ENCODE results near the gene PRDM5. TPM values are rescaled to one million over a fixed set of nuclear protein-coding genes. Genes with fewer than 3 reads are reported as not detected.

The PRDM5 gene
- total and polyA plus RNA-seq, 2 donors (not counting 3 experiments of a cell fraction or from before 2014, with no cell fraction given), result 2.2 to 8.1 TPM

DNA sequence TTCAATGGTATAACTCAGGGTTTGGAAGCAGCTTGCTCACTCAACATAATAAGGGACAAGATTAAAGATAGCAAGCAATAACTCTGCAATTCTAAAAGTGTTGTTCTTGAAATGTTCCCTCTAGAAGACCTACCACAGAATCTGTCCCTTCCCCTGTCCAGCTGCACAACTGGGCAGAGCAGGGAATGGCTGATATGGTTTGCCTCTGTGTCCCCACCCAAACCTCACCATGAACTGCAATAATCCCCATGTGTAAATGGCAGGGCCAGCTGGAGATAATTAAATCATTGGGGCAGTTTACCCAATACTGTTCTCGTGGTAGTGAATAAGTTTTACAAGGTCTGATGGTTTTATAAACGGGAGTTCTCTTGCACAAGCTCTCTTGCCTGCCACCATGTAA, 19.1 kb downstream of the PRDM5 start:
- Histone ChIP-seq H3K9me3 (replicated peaks; ENCODE audit: control insufficient read depth, insufficient read depth, low read length) (no peaks in the 10 kb centered on the region), H3K9me1 (replicated peaks; ENCODE audit: control insufficient read depth, extremely low read depth, insufficient read depth, low read length) (no peaks in the 10 kb centered on the region), H3K36me3 (ENCODE audit: control insufficient read depth in 2 of 2, extremely low read depth in 1 of 2, insufficient read depth in 2 of 2, low read length in 2 of 2) (no peaks in the 10 kb centered on the region), H3K79me2 (ENCODE audit: control insufficient read depth, insufficient read depth, low read length) (no peaks in the 10 kb centered on the region), H4K20me1 (replicated peaks; ENCODE audit: control insufficient read depth, extremely low read depth, insufficient read depth, low read length) (no peaks in the 10 kb centered on the region), H3K27ac (ENCODE audit: insufficient read depth, low read depth, low read length) (no peak overlapping the region), H3K9ac (replicated peaks; ENCODE audit: extremely low read depth, insufficient read depth, low read length) (no peak overlapping the region), H3K4me3 (replicated peaks in 1 of 3; ENCODE audit: insufficient read depth in 1 of 3, low read depth in 1 of 3, low read length in 3 of 3) (no peak overlapping the region), H3K4me2 (ENCODE audit: insufficient read depth, low read length) (no peak overlapping the region), H3K27me3 (ENCODE audit: control insufficient read depth in 2 of 2, insufficient read depth in 2 of 2, low read length in 2 of 2) (no peaks in the 10 kb centered on the region), H3K4me1 (ENCODE audit: control insufficient read depth, extremely low read depth, insufficient read depth, low read length) (no peaks in the 10 kb centered on the region), H2AFZ (ENCODE audit: low read depth, low read length) (no peak overlapping the region)
- FAIRE-seq, result no peak
- no TSS peak for BruUV-seq (replicated peaks)
- ChIA-PET CTCF (no interaction called here), POLR2A (interaction anchor here (0.6 kb wide), 1 partner anchor 20 kb away, joined by 4 read pairs; no protein-coding TSS in a partner anchor)
- TF ChIP-seq JUN (IDR thresholded peaks at IDR 0.05; ENCODE audit: borderline replicate concordance, insufficient read depth, insufficient read length, low read depth), result no peak
- no peak for TF ChIP-seq POLR2AphosphoS5 (IDR thresholded peaks at IDR 0.05; ENCODE audit: insufficient read depth, low read depth, low read length)
- no peak for TF ChIP-seq FOS (IDR thresholded peaks at IDR 0.05; ENCODE audit: borderline replicate concordance, insufficient read depth, low read length)
- TF ChIP-seq EZH2 (IDR thresholded peaks at IDR 0.05; ENCODE audit: borderline replicate concordance, low read depth, low read length, severe bottlenecking), result no peak
- no peak for TF ChIP-seq POLR2A (IDR thresholded peaks at IDR 0.05; ENCODE audit: low read depth, low read length)
- TF ChIP-seq CTCF (IDR thresholded peaks at IDR 0.05; ENCODE audit: extremely low read depth in 1 of 2, insufficient read depth in 1 of 2, low read depth in 1 of 2, low read length in 2 of 2), result no peak
- TF ChIP-seq, protein P1, sequence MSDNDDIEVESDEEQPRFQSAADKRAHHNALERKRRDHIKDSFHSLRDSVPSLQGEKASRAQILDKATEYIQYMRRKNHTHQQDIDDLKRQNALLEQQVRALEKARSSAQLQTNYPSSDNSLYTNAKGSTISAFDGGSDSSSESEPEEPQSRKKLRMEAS (IDR thresholded peaks at IDR 0.05; ENCODE audit: insufficient read depth, insufficient read length), result no peak
- no peak for TF ChIP-seq GATA2 (IDR thresholded peaks at IDR 0.05; ENCODE audit: insufficient read depth, insufficient read length, low read depth, low read length)
- TF ChIP-seq MYC (IDR thresholded peaks at IDR 0.05; ENCODE audit: low read depth, low read length), result no peak
- dilution Hi-C loops (cut with MboI; ENCODE audit: extremely low pct_ligation_motif_present, low sequenced_read_pairs), result no loop called here
- intact Hi-C loops (cut with micrococcal nuclease), result no loop called here
- no peak for DNase-seq (ENCODE audit: low read depth, low spot score)

Data from endothelial cell of umbilical vein (primary cell).